Duodenal mucosa (tissue), 2 donors: Measurements from ENCODE around the gene EIF3I.
A peak's percentile ranks its signal among the peaks of the same experiment; 100 is the strongest.

Experiments
- H3K27ac ChIP-seq: one replicate; pipeline ENCODE4 v1.7.0; 2013; ENCODE audit warnings: low read depth, low read length
- H3K27me3 ChIP-seq, 2 donors: one replicate each; pipeline ENCODE4 v1.7.0; 2013; ENCODE audit warnings: low read length in 2 of 2, control low read depth in 1 of 2; ENCODE audit not compliant: insufficient read depth in 2 of 2, control insufficient read depth in 1 of 2
- H3K36me3 ChIP-seq, 2 donors: one replicate each; pipeline ENCODE4 v1.7.0; 2013; ENCODE audit warnings: low read length in 2 of 2, control low read depth in 1 of 2; ENCODE audit not compliant: insufficient read depth in 2 of 2, control insufficient read depth in 1 of 2
- H3K4me1 ChIP-seq, 2 donors: one replicate each; pipeline ENCODE4 v1.7.0; 2013; ENCODE audit warnings: low read length in 2 of 2, control low read depth in 1 of 2; ENCODE audit not compliant: insufficient read depth in 2 of 2, control insufficient read depth in 1 of 2
- H3K4me3 ChIP-seq, 2 donors: one replicate each; pipeline ENCODE4 v1.7.0; 2013; ENCODE audit warnings: low read length in 2 of 2, low read depth in 1 of 2
- H3K9ac ChIP-seq, 2 donors: one replicate each; pipeline ENCODE4 v1.7.0; 2013; ENCODE audit warnings: low read length in 2 of 2, low read depth in 1 of 2
- H3K9me3 ChIP-seq, 2 donors: one replicate each; pipeline ENCODE4 v1.7.0; 2013; ENCODE audit warnings: low read length in 2 of 2, control low read depth in 1 of 2; ENCODE audit not compliant: control insufficient read depth in 1 of 2

The EIF3I gene

DNA sequence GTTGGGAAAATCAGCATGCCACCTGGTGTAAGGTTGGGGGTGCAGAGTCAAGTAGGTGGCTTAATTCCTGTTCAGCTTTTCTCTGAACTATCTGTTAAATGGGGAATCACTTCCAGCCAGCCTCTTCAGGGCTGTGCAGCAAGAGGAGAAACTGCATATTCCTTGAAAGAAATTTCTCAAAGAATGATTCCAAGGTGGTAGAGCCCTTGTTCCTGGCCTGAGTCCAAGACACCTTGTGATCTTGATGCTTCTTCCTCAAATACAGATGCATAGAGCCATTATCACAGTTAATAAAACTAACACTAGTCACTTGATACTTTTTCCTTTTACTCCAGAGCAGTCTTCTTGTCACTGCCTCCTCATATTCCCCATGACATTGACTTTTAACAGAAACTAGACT is 37.6 kb upstream of the EIF3I start:
- Histone ChIP-seq H3K4me1 (peaks cover 17 to 20% of the 10 kb centered on the region in 2 donors), H3K27me3 (no peaks in the 10 kb centered on the region), H3K27ac (no peak overlapping the region), H3K36me3 (peaks cover 41 to 58% of the 10 kb centered on the region in 2 donors), H3K4me3 (no peak overlapping the region), H3K9ac (no peak overlapping the region), H3K9me3 (no peaks in the 10 kb centered on the region)

DNA sequence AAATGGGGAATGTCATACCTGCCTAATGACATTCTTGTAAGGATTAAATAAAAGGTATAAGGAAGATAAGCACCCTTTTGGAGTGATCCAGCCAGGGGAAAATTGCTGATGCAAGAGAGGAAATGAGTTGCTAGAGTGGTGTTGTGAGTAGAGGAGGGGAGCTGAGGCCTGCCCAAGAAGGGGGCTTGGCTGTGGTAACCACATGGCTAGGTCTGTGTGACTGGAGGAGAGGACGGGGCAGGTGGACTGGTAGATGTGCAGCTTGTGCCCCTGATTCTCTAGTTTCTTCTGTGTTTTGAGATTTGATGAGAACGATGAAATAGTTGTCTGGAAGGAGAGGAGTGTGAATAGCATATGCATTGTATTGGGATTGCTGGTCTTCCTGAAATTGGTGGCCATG is 36.1 kb upstream of the EIF3I start:
- peaks cover 11% of the 10 kb centered on the region in 2 donors for H3K4me1 ChIP-seq
- H3K36me3 ChIP-seq = peaks cover 52 to 72% of the 10 kb centered on the region in 2 donors
- H3K4me3 ChIP-seq = no peak overlapping the region
- no peaks in the 10 kb centered on the region for H3K9me3 ChIP-seq
- peak overlapping the region in 1 of 2 donors; percentile 19 for H3K9ac ChIP-seq
- no peaks in the 10 kb centered on the region for H3K27me3 ChIP-seq
- no peak overlapping the region for H3K27ac ChIP-seq

- H3K27me3 ChIP-seq = no peaks in the 10 kb centered on the region
- peaks cover 7% of the 10 kb centered on the region in 2 donors for H3K4me1 ChIP-seq
- H3K9ac ChIP-seq = peak overlapping the region in 1 of 2 donors; percentile 19
- H3K4me3 ChIP-seq = no peak overlapping the region
- H3K27ac ChIP-seq = no peak overlapping the region
- no peaks in the 10 kb centered on the region for H3K9me3 ChIP-seq
- H3K36me3 ChIP-seq = peaks cover 56 to 76% of the 10 kb centered on the region in 2 donors
Measured at GRCh38 chr1:32186491-32186890, 35.7 kb upstream of the EIF3I start.

DNA sequence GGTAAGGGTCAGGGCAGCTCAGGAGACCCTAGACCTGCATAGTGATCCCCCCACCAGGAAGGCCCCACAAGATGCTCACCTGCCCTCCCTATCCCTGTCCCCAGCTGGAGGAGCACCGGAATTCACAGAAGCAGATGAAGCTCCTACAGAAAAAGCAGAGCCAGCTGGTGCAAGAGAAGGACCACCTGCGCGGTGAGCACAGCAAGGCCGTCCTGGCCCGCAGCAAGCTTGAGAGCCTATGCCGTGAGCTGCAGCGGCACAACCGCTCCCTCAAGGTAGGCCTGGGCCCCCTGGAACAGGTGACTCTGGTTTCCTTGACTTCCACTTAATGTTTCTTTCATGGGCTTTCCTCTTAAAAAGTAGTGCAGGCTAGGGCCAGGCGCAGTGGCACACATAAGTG is 34.4 kb upstream of the EIF3I start:
- Histone ChIP-seq H3K27me3 (no peaks in the 10 kb centered on the region), H3K4me1 (no peaks in the 10 kb centered on the region), H3K9me3 (no peaks in the 10 kb centered on the region), H3K4me3 (no peak overlapping the region), H3K9ac (no peak overlapping the region), H3K36me3 (peaks cover 68 to 84% of the 10 kb centered on the region in 2 donors), H3K27ac (no peak overlapping the region)

DNA sequence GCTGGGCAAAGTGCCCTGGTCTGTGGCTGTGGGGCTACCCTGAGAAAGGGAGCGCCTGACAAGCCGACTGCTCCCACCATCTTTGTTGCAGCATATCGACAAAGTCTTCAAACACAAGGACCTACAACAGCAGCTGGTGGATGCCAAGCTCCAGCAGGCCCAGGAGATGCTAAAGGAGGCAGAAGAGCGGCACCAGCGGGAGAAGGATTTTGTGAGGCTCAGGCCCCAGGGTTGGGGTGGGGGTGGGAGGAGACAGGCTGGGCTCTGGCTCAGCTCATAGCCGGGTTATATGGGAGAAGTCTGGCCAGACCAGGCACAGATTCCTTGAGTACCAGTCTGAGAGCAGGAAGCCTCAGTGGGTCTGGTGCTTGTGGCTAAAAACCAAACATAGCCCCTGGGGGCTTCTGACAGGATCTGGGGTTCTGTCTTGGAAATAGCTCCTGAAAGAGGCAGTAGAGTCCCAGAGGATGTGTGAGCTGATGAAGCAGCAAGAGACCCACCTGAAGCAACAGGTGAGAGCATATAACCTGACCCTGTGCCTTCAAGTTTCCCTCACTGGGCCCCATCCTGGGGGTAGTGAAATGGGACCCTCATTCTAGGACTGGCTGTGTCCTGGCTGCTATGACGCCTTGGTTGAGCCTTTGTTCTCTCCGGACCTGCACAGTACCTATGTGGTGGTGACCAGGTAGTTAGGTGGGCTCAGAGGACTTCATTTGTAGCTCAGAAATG is 29.8 kb upstream of the EIF3I start:
- Histone ChIP-seq H3K9me3 (no peaks in the 10 kb centered on the region), H3K27ac (no peak overlapping the region), H3K27me3 (no peaks in the 10 kb centered on the region), H3K4me1 (no peaks in the 10 kb centered on the region), H3K36me3 (peaks cover 84 to 99% of the 10 kb centered on the region in 2 donors), H3K4me3 (no peak overlapping the region), H3K9ac (no peak overlapping the region)

- peaks cover 2 to 3% of the 10 kb centered on the region in 2 donors for H3K4me1 ChIP-seq
- no peaks in the 10 kb centered on the region for H3K9me3 ChIP-seq
- H3K27me3 ChIP-seq = no peaks in the 10 kb centered on the region
- H3K27ac ChIP-seq = no peak overlapping the region
- peaks cover 67 to 83% of the 10 kb centered on the region in 2 donors for H3K36me3 ChIP-seq
- H3K4me3 ChIP-seq = no peak overlapping the region
- no peak overlapping the region for H3K9ac ChIP-seq
Measured at GRCh38 chr1:32194984-32195383, 27.2 kb upstream of the EIF3I start.

DNA sequence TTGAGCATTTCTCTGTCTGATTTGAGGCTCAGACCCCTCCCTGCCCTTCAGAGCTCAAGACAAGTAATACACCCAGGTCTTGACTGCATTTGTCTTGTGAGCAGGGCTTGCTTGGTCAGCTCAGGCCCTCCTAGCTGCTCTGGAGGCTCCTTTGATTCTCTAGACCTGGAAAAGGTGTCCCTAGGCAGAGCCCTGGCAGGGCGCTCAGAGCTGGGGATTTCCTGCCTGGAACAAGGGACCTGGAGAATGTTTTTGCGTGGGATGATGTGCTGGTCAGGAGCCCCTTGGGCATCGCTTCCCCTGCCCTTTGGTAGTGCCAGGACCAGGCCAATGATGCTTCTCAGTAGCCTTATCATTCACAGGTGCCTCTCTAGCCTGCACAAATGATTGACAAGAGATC is 26.7 kb upstream of the EIF3I start:
- H3K9me3 ChIP-seq = no peaks in the 10 kb centered on the region
- H3K36me3 ChIP-seq = peaks cover 62 to 78% of the 10 kb centered on the region in 2 donors
- H3K4me1 ChIP-seq = peaks cover 6% of the 10 kb centered on the region in 2 donors
- no peak overlapping the region for H3K9ac ChIP-seq
- H3K27ac ChIP-seq = no peak overlapping the region
- H3K4me3 ChIP-seq = no peak overlapping the region
- no peaks in the 10 kb centered on the region for H3K27me3 ChIP-seq

- no peak overlapping the region for H3K9ac ChIP-seq
- no peaks in the 10 kb centered on the region for H3K27me3 ChIP-seq
- no peak overlapping the region for H3K27ac ChIP-seq
- H3K36me3 ChIP-seq = peaks cover 58 to 72% of the 10 kb centered on the region in 2 donors
- H3K4me1 ChIP-seq = peaks cover 6 to 11% of the 10 kb centered on the region in 2 donors
- no peaks in the 10 kb centered on the region for H3K9me3 ChIP-seq
- no peak overlapping the region for H3K4me3 ChIP-seq
Measured at GRCh38 chr1:32195972-32196823, 26.0 kb upstream of the EIF3I start.

DNA sequence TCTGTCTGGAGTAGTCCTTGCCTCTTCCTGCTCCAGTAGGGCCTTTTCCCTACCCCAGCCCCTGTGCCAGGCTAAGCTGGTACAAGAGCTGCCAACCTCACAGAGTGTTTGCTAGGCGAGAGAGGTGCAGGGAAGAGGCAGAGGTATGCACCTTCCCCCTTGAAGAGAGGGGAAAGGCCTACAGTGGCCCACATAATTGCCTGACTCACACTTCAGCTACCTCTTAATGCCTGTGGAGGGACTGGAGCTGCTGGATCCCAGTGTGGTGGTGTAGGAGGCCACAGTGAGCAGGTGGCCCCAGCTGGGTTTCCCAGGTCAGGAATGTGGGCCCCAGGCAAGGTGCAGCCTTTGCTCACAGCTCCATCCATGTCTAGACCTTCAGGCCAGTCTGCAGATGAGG is 25.1 kb upstream of the EIF3I start:
- Histone ChIP-seq H3K4me1 (peaks cover 6 to 20% of the 10 kb centered on the region in 2 donors), H3K27ac (no peak overlapping the region), H3K4me3 (no peak overlapping the region), H3K9ac (no peak overlapping the region), H3K27me3 (no peaks in the 10 kb centered on the region), H3K9me3 (no peaks in the 10 kb centered on the region), H3K36me3 (peaks cover 49 to 63% of the 10 kb centered on the region in 2 donors)

GRCh38 chr1:32197837-32198236 is 24.4 kb upstream of the EIF3I start:
- H3K36me3 ChIP-seq = peaks cover 43 to 55% of the 10 kb centered on the region in 2 donors
- no peak overlapping the region for H3K9ac ChIP-seq
- H3K4me3 ChIP-seq = no peak overlapping the region
- no peaks in the 10 kb centered on the region for H3K27me3 ChIP-seq
- H3K9me3 ChIP-seq = no peaks in the 10 kb centered on the region
- no peak overlapping the region for H3K27ac ChIP-seq
- H3K4me1 ChIP-seq = peaks cover 6 to 21% of the 10 kb centered on the region in 2 donors
